Nephron progenitor cell (in vitro differentiated cells): ENCODE data around the gene TTC17.
"Not testable (repeated sequence)": the region's sequence is repeated elsewhere in the genome, so short reads cannot be mapped to it uniquely, and the experiment has no call there.

Experiments
- DNase-seq: peaks from one replicate; pipeline ENCODE4 v3.0.0; 2021
- H3K27ac Mint-ChIP-seq: 2 replicates; pipeline ENCODE4 v1.8.0; 2021; ENCODE audit warnings: mild to moderate bottlenecking, moderate library complexity, mixed read lengths
- H3K27me3 Mint-ChIP-seq: 2 replicates; pipeline ENCODE4 v1.8.0; 2021; ENCODE audit warnings: mild to moderate bottlenecking, low read depth, mixed read lengths; ENCODE audit not compliant: poor library complexity
- H3K36me3 Mint-ChIP-seq: 2 replicates; pipeline ENCODE4 v1.8.0; 2021; ENCODE audit warnings: low read depth, mixed read lengths
- H3K4me1 Mint-ChIP-seq: 2 replicates; pipeline ENCODE4 v1.8.0; 2021; ENCODE audit warnings: mixed read lengths
- H3K4me3 Mint-ChIP-seq: 2 replicates; pipeline ENCODE4 v1.8.0; 2021; ENCODE audit warnings: mild to moderate bottlenecking, moderate library complexity, mixed read lengths
- H3K9me3 Mint-ChIP-seq: 2 replicates; pipeline ENCODE4 v1.8.0; 2021; ENCODE audit warnings: mild to moderate bottlenecking, moderate library complexity, mixed read lengths
- TF ChIP-seq, protein P1 (sequence below): fragments of 200-600 bp; sonication (generic); IDR thresholded peaks from 2 replicates; pipeline ENCODE4 v1.5.0; 2021; ENCODE audit warnings: antibody characterized with exemption

TTC17 gene

GRCh38 chr11:43443811-43444210 is 85.1 kb downstream of the TTC17 start:
- TF ChIP-seq, protein P1, sequence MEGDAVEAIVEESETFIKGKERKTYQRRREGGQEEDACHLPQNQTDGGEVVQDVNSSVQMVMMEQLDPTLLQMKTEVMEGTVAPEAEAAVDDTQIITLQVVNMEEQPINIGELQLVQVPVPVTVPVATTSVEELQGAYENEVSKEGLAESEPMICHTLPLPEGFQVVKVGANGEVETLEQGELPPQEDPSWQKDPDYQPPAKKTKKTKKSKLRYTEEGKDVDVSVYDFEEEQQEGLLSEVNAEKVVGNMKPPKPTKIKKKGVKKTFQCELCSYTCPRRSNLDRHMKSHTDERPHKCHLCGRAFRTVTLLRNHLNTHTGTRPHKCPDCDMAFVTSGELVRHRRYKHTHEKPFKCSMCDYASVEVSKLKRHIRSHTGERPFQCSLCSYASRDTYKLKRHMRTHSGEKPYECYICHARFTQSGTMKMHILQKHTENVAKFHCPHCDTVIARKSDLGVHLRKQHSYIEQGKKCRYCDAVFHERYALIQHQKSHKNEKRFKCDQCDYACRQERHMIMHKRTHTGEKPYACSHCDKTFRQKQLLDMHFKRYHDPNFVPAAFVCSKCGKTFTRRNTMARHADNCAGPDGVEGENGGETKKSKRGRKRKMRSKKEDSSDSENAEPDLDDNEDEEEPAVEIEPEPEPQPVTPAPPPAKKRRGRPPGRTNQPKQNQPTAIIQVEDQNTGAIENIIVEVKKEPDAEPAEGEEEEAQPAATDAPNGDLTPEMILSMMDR = no peak
- H3K36me3 Mint-ChIP-seq = peaks cover 64% of the 10 kb centered on the region
- peaks cover 3% of the 10 kb centered on the region for H3K27me3 Mint-ChIP-seq
- no peak overlapping the region for H3K4me3 Mint-ChIP-seq
- no peak for DNase-seq
- H3K4me1 Mint-ChIP-seq = no peaks in the 10 kb centered on the region
- no peaks in the 10 kb centered on the region for H3K9me3 Mint-ChIP-seq
- H3K27ac Mint-ChIP-seq = no peak overlapping the region

GRCh38 chr11:43447151-43447550 is 88.4 kb downstream of the TTC17 start:
- Mint-ChIP-seq H3K27ac (no peak overlapping the region), H3K36me3 (peaks cover 80% of the 10 kb centered on the region), H3K4me3 (no peak overlapping the region), H3K4me1 (no peaks in the 10 kb centered on the region), H3K9me3 (no peaks in the 10 kb centered on the region), H3K27me3 (peaks cover 3% of the 10 kb centered on the region)
- no peak for DNase-seq
- TF ChIP-seq, protein P1 = no peak

GRCh38 chr11:43458486-43458885 is 99.8 kb downstream of the TTC17 start:
- no peak overlapping the region for H3K27ac Mint-ChIP-seq
- no peaks in the 10 kb centered on the region for H3K27me3 Mint-ChIP-seq
- H3K36me3 Mint-ChIP-seq = peaks cover 87% of the 10 kb centered on the region
- no peak overlapping the region for H3K4me3 Mint-ChIP-seq
- no peaks in the 10 kb centered on the region for H3K4me1 Mint-ChIP-seq
- DNase-seq = no peak
- peaks cover 15% of the 10 kb centered on the region for H3K9me3 Mint-ChIP-seq
- TF ChIP-seq, protein P1 = no peak

DNA sequence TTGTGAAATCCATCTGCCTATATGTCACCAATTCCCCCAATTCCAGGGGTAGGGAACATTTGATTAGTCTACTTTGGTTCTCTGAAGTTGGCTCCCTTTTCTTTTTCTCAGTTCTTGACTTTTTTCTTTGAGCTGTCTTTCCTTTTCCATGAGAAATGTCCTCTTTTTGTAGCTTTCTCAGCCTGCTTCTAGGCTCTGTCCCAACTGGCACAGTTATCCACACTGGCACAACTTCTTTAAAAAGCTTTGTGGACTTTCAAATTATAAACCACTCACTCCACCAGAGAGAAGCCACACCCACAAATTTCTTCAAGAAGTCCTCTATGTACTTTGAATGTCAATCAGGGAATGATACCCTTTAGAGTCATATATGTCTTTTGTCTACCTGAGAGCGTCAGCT is 100.5 kb downstream of the TTC17 start:
- TF ChIP-seq, protein P1 = no peak
- Mint-ChIP-seq H3K4me3 (no peak overlapping the region), H3K27me3 (no peaks in the 10 kb centered on the region), H3K36me3 (peaks cover 89% of the 10 kb centered on the region), H3K9me3 (peaks cover 23% of the 10 kb centered on the region), H3K4me1 (no peaks in the 10 kb centered on the region), H3K27ac (no peak overlapping the region)
- no peak for DNase-seq

DNA sequence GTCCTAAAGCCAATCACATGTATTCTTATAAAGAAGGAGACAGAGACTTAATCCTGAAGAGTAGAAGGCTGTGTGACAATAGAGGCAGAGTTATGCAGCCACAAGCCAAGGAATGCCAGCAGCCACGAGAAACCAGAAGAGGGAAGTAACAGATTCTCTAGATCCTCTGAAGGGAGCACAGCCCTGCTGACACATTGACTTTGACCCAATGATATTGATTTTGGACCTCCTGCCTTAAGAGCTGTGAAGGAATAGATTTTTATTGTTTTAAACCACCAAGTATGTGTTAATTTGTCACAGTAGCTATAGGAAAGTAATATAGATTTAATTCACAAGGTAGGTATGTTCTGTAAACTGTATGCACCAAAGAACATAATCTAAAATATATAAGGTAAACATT is 103.6 kb downstream of the TTC17 start:
- Mint-ChIP-seq H3K4me1 (no peaks in the 10 kb centered on the region), H3K27ac (no peak overlapping the region), H3K9me3 (peaks cover 54% of the 10 kb centered on the region), H3K27me3 (no peaks in the 10 kb centered on the region), H3K4me3 (no peak overlapping the region), H3K36me3 (peaks cover 95% of the 10 kb centered on the region)
- TF ChIP-seq, protein P1 = no peak
- no peak for DNase-seq

DNA sequence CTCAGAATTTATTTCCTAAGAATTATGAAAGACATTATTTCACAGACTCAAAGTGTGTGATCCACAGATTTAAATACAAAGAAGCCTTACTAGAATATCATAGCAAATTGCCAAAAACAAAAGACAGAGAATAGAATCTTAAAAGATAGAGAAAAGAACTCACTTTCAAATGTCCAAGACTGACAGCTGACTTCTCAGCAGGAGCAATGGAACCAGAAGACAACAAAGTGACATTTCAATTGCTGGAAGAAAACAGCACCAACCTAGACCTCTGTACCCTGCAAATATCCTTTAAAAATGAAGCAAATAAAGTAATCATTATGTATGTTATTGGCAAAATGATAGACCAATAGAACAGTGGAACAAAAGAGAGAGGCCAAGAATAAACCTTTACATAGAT is 109.2 kb downstream of the TTC17 start:
- no peak overlapping the region for H3K4me3 Mint-ChIP-seq
- DNase-seq = no peak
- TF ChIP-seq, protein P1 = no peak
- peaks cover 99% of the 10 kb centered on the region for H3K36me3 Mint-ChIP-seq
- peaks cover 73% of the 10 kb centered on the region for H3K9me3 Mint-ChIP-seq
- H3K27me3 Mint-ChIP-seq = no peaks in the 10 kb centered on the region
- no peak overlapping the region for H3K27ac Mint-ChIP-seq
- H3K4me1 Mint-ChIP-seq = no peaks in the 10 kb centered on the region

GRCh38 chr11:43477491-43477890 is 118.8 kb downstream of the TTC17 start:
- H3K27ac Mint-ChIP-seq, H3K27me3 Mint-ChIP-seq, H3K4me3 Mint-ChIP-seq, DNase-seq, H3K4me1 Mint-ChIP-seq: not testable (repeated sequence)
- Mint-ChIP-seq H3K36me3 (peaks cover 90% of the 10 kb centered on the region), H3K9me3 (peaks cover 80% of the 10 kb centered on the region)
